Fibroblast of pulmonary artery (primary cell): ENCODE measurements around the gene TXNL4A.

Source experiments
- DNase-seq: peaks from one replicate; pipeline ENCODE4 v3.0.0-alpha.2; 2010; ENCODE audit warnings: low read depth
- H3K4me3 ChIP-seq: replicated peaks from 2 replicates; pipeline ENCODE4 v1.5.1; 2011; ENCODE audit warnings: low read depth, mild to moderate bottlenecking, control low read depth, low read length, moderate library complexity
- CTCF ChIP-seq: IDR thresholded peaks from 2 replicates; pipeline ENCODE4 v1.5.1; 2011; ENCODE audit warnings: mild to moderate bottlenecking, control low read depth, low read length, inconsistent platforms; ENCODE audit errors: missing control alignments

Gene TXNL4A

GRCh38 chr18:79942211-79942610 is 46.2 kb downstream of the TXNL4A start:
- DNase-seq, result no peak
- H3K4me3 ChIP-seq, result no peak overlapping the region

DNA sequence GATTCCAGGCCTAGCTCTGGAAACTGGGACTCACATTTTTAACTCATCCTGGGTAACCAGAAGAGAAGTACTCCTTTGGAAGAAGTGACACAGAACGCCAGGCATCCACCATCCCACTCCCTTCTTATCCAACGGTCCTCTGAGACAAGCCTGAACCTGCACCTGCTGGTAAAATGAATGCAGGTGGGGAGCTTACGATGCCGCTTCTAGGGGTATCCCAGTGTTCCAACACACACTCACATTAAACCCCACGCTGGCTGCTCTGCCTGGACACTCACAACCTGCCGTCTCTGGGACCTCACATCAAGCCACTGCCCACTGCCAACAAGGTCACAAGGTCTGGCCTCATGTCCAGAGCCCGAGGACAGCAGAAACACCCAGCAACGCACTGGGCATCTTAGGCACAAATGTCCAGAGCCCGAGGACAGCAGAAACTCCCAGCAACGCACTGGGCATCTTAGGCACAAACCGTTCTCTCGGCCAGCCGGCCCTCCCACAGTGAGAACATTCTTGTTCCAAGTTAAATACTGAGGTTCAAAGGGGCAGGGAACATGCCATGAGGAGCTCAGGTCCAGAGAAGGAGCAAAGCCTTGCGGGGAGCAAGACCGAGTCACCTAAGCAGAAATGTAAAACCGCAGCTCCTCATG is 46.8 kb downstream of the TXNL4A start:
- no peak for DNase-seq
- H3K4me3 ChIP-seq, result no peak overlapping the region
- TF ChIP-seq CTCF, result no peak

More at GRCh38 chr18:79942211-79942610, 46.2 kb downstream of the TXNL4A start:
- TF ChIP-seq CTCF, result no peak

GRCh38 chr18:79940814-79941472 is 47.4 kb downstream of the TXNL4A start:
- no peak overlapping the region for H3K4me3 ChIP-seq
- DNase-seq, result no peak
- no peak for TF ChIP-seq CTCF

- no peak for DNase-seq
- H3K4me3 ChIP-seq, result no peak overlapping the region
- TF ChIP-seq CTCF, result no peak
Observed at GRCh38 chr18:79940126-79940813, 48.1 kb downstream of the TXNL4A start.

DNA sequence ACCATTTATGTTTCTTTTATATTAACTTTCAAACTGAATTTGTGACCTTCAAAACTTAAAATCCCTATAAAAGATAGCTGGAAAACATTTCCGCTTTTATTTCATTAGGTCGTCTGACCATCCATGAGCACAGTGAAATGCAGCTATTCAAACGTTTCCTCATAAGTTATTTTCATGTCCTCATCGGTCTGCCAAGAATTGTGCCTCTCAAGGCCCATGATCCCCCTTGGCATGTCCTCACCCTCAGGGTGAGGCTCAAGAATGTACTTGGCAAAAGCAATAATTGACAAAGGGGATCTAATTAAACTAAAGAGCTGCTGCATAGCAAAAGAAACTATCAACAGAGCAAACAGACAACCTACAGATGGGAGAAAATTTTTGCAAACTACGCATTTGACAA is 49.3 kb downstream of the TXNL4A start:
- H3K4me3 ChIP-seq, result no peak overlapping the region
- no peak for DNase-seq
- TF ChIP-seq CTCF, result no peak

GRCh38 chr18:79938196-79938595 is 50.2 kb downstream of the TXNL4A start:
- no peak overlapping the region for H3K4me3 ChIP-seq
- no peak for DNase-seq
- TF ChIP-seq CTCF, result no peak
